ENCODE measurements around the gene ATP6V0E1. TPM values are rescaled to one million over a fixed set of nuclear protein-coding genes. Genes with fewer than 3 reads are reported as not detected.
A peak's percentile ranks its signal among the peaks of the same experiment; 100 is the strongest.
"Not testable (repeated sequence)": the region's sequence is repeated elsewhere in the genome, so short reads cannot be mapped to it uniquely, and the experiment has no call there.

The ATP6V0E1 gene
- total RNA-seq, 2 experiments from 2014 or later: 102 to 109 TPM

DNA sequence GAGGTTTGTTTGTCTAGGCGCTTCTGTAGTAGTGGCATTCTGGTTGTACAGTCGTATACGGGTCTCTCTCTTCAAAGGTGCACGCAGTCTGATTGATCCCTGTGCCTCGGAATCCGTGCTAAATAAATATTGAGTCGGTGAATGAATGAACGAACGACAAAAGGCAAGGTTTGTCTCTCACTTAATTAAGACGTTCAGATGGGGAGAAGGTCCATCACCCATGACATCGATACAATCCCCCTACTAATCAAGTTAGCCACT, 72.1 kb downstream of the ATP6V0E1 start:
- peak; percentile 6 for ATAC-seq
- Mint-ChIP-seq H3K4me3 (peak overlapping the region; percentile 88), H3K9me3 (ENCODE audit: low read depth) (no peaks in the 10 kb centered on the region), H3K36me3 (ENCODE audit: low read depth) (no peaks in the 10 kb centered on the region), H3K27ac (peak overlapping the region; percentile 93), H3K4me1 (peaks cover 37% of the 10 kb centered on the region), H3K27me3 (no peaks in the 10 kb centered on the region)
- intact Hi-C loops (cut with DNase I, micrococcal nuclease): loop anchor here in 1 of 2 experiments (5.0 kb wide), 2 partner anchors 223 to 878 kb away; partner anchors contain the start of gene ERGIC1
- ChIA-PET POLR2A (interaction anchor here (0.6 kb wide), 1 partner anchor 10 kb away, joined by 5 read pairs; no protein-coding TSS in a partner anchor), CTCF (interaction anchor here (1.5 kb wide), 1 partner anchor 21 kb away, joined by 3 read pairs; no protein-coding TSS in a partner anchor)
- DNase-seq: peak; percentile 35

- POLR2A ChIA-PET: interaction anchor here (0.6 to 1.4 kb wide), 6 partner anchors 9 to 274 kb away, joined by 3 to 16 read pairs (median 4); partner anchors contain the start of genes ATP6V0E1 and BNIP1
- peak within 1 kb of the TSS; percentile 95 for H3K4me3 Mint-ChIP-seq
These were observed 72.6 kb downstream of the ATP6V0E1 start, which contains the start of gene CREBRF for GRCh38 chr5:173055983-173056782. Gene CREBRF (plus strand): TSS chr5:173056352. CDS start chr5:173080776, 24,424 bp downstream.

GRCh38 chr5:173056783-173057061, 73.2 kb downstream of the ATP6V0E1 start:
- Mint-ChIP-seq H3K36me3 (ENCODE audit: low read depth) (no peaks in the 10 kb centered on the region), H3K4me1 (peaks cover 47% of the 10 kb centered on the region), H3K27me3 (no peaks in the 10 kb centered on the region), H3K27ac (peak overlapping the region; percentile 97), H3K9me3 (ENCODE audit: low read depth) (no peaks in the 10 kb centered on the region), H3K4me3 (peak overlapping the region; percentile 95)
- intact Hi-C loops (cut with DNase I, micrococcal nuclease): loop anchor here (1.0 to 5.0 kb wide), 16 partner anchors 9 to 1668 kb away; partner anchors contain the start of genes BNIP1 (in 2 of the 2), BOD1 (in 1 of the 2), CPEB4 (in 1 of the 2) and DUSP1 (in 1 of the 2)
- DNase-seq (peak; percentile 90), ATAC-seq (peak; percentile 42)
- ChIA-PET POLR2A (interaction anchor here (0.5 to 1.4 kb wide), 8 partner anchors 9 to 274 kb away, joined by 3 to 16 read pairs (median 3); partner anchors contain the start of genes ATP6V0E1 and BNIP1), CTCF (interaction anchor here (1.0 to 2.5 kb wide), 7 partner anchors 9 to 88 kb away, joined by 3 to 16 read pairs (median 4); partner anchors contain the start of genes ATP6V0E1 and BNIP1)

More at GRCh38 chr5:173055983-173056782, 72.6 kb downstream of the ATP6V0E1 start, which contains the start of gene CREBRF:
- H3K27ac Mint-ChIP-seq: peak within 1 kb of the TSS; percentile 97
- no peaks in the 10 kb centered on the region for H3K36me3 Mint-ChIP-seq (ENCODE audit: low read depth)
- H3K9me3 Mint-ChIP-seq (ENCODE audit: low read depth): no peaks in the 10 kb centered on the region
- DNase-seq (peak; percentile 98), ATAC-seq (peak; percentile 68)
- no peaks in the 10 kb centered on the region for H3K27me3 Mint-ChIP-seq
- CTCF ChIA-PET: interaction anchor here (1.3 to 2.5 kb wide), 4 partner anchors 21 to 88 kb away, joined by 3 to 16 read pairs (median 8); partner anchors contain the start of genes ATP6V0E1 and BNIP1
- H3K4me1 Mint-ChIP-seq: peaks cover 43% of the 10 kb centered on the region
- intact Hi-C loops (cut with DNase I, micrococcal nuclease): loop anchor here (1.0 to 5.0 kb wide), 13 partner anchors 21 to 1667 kb away; partner anchors contain the start of genes BNIP1 (in 1 of the 2), BOD1 (in 1 of the 2), CPEB4 (in 1 of the 2) and DUSP1 (in 1 of the 2)

- H3K4me1 Mint-ChIP-seq: peaks cover 53% of the 10 kb centered on the region
- H3K9me3 Mint-ChIP-seq (ENCODE audit: low read depth): no peaks in the 10 kb centered on the region
- no peaks in the 10 kb centered on the region for H3K36me3 Mint-ChIP-seq (ENCODE audit: low read depth)
- CTCF ChIA-PET: interaction anchor here (0.7 to 2.5 kb wide), 13 partner anchors 9 to 87 kb away, joined by 3 to 16 read pairs (median 4); partner anchors contain the start of genes ATP6V0E1 and BNIP1
- H3K27ac Mint-ChIP-seq: peak overlapping the region; percentile 97
- peak; percentile 90 for ATAC-seq
- DNase-seq: peak; percentile 100
- H3K27me3 Mint-ChIP-seq: no peaks in the 10 kb centered on the region
- POLR2A ChIA-PET: interaction anchor here (0.5 to 1.4 kb wide), 8 partner anchors 8 to 273 kb away, joined by 3 to 16 read pairs (median 3); partner anchors contain the start of genes ATP6V0E1 and BNIP1
- peak overlapping the region; percentile 95 for H3K4me3 Mint-ChIP-seq
- intact Hi-C loops (cut with DNase I, micrococcal nuclease): loop anchor here (1.0 to 5.0 kb wide), 12 partner anchors 8 to 1668 kb away; partner anchors contain the start of genes BNIP1 (in 1 of the 2), DUSP1 (in 1 of the 2), ERGIC1 (in 1 of the 2) and STC2 (in 1 of the 2)
These were observed 73.7 kb downstream of the ATP6V0E1 start for GRCh38 chr5:173057062-173057924.

DNA sequence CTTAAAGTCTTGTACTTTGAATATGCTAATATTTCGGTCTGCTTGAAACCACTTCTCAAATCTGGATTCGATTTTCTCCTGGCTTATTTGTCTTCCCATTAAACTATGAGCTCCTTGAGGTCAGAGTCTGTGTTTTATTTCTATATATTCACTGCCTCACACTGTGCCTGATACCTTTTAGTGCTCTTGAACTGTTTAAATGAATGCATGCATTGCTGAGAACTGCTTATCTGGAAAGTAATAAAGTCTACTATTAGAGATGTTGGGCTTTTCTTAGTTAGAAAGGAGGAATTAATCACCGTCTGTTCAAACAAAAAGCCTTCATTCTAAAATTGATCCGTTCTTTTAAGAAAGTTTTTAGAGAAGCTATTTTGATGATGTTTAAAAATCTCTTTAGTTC, 78.6 kb downstream of the ATP6V0E1 start:
- intact Hi-C loops (cut with DNase I, micrococcal nuclease): no loop called here
- ChIA-PET CTCF (interaction anchor here (1.2 kb wide), 1 partner anchor 78 kb away, joined by 3 read pairs; no protein-coding TSS in a partner anchor), POLR2A (interaction anchor here (0.6 to 1.2 kb wide), 2 partner anchors 23 to 75 kb away, joined by 3 to 7 read pairs; no protein-coding TSS in a partner anchor)
- H3K4me3 Mint-ChIP-seq: no peak overlapping the region
- peak overlapping the region; percentile 85 for H3K27ac Mint-ChIP-seq
- H3K36me3 Mint-ChIP-seq (ENCODE audit: low read depth): peaks cover 1% of the 10 kb centered on the region
- H3K9me3 Mint-ChIP-seq (ENCODE audit: low read depth): no peaks in the 10 kb centered on the region
- no peak for DNase-seq
- H3K4me1 Mint-ChIP-seq: peaks cover 71% of the 10 kb centered on the region
- no peaks in the 10 kb centered on the region for H3K27me3 Mint-ChIP-seq
- no peak for ATAC-seq

GRCh38 chr5:173065155-173065554, 81.6 kb downstream of the ATP6V0E1 start:
- CTCF ChIA-PET: interaction anchor here (0.6 to 1.5 kb wide), 5 partner anchors 12 to 81 kb away, joined by 3 to 6 read pairs (median 4); partner anchors contain the start of genes ATP6V0E1 and BNIP1
- Mint-ChIP-seq H3K9me3 (ENCODE audit: low read depth) (no peaks in the 10 kb centered on the region), H3K27me3 (no peaks in the 10 kb centered on the region), H3K4me3 (peak overlapping the region; percentile 68), H3K4me1 (peaks cover 79% of the 10 kb centered on the region), H3K36me3 (ENCODE audit: low read depth) (peaks cover 1% of the 10 kb centered on the region), H3K27ac (peak overlapping the region; percentile 93)
- POLR2A ChIA-PET: interaction anchor here (0.9 to 1.9 kb wide), 2 partner anchors 8 to 81 kb away, joined by 3 to 16 read pairs; partner anchors contain the start of gene ATP6V0E1
- intact Hi-C loops (cut with DNase I, micrococcal nuclease): loop anchor here (1.0 to 2.0 kb wide), 3 partner anchors 8 to 80 kb away; partner anchors contain the start of gene BNIP1 (in 1 of the 2)
- peak; percentile 88 for ATAC-seq
- DNase-seq: no peak

- Mint-ChIP-seq H3K4me1 (peaks cover 63% of the 10 kb centered on the region), H3K36me3 (ENCODE audit: low read depth) (no peaks in the 10 kb centered on the region), H3K9me3 (ENCODE audit: low read depth) (no peaks in the 10 kb centered on the region), H3K4me3 (peak overlapping the region; percentile 20), H3K27ac (peak overlapping the region; percentile 69), H3K27me3 (no peaks in the 10 kb centered on the region)
- ATAC-seq (no peak), DNase-seq (no peak)
- POLR2A ChIA-PET: interaction anchor here (0.6 kb wide), 1 partner anchor 247 kb away, joined by 4 read pairs; no protein-coding TSS in a partner anchor
- intact Hi-C loops (cut with DNase I, micrococcal nuclease): no loop called here
- CTCF ChIA-PET: interaction anchor here (0.7 to 1.1 kb wide), 2 partner anchors 12 to 86 kb away, joined by 3 read pairs; partner anchors contain the start of gene ATP6V0E1
These were observed 86.1 kb downstream of the ATP6V0E1 start for GRCh38 chr5:173069671-173070070.

GRCh38 chr5:173075137-173075843, 91.7 kb downstream of the ATP6V0E1 start:
- intact Hi-C loops (cut with DNase I, micrococcal nuclease): no loop called here
- CTCF ChIA-PET: no interaction called here

GRCh38 chr5:173075970-173076369, 92.4 kb downstream of the ATP6V0E1 start:
- H3K4me3 Mint-ChIP-seq: no peak overlapping the region
- peaks cover 37% of the 10 kb centered on the region for H3K4me1 Mint-ChIP-seq
- H3K27ac Mint-ChIP-seq: no peak overlapping the region
- H3K9me3 Mint-ChIP-seq (ENCODE audit: low read depth): no peaks in the 10 kb centered on the region
- DNase-seq: no peak
- no peak for ATAC-seq
- CTCF ChIA-PET: no interaction called here
- no peaks in the 10 kb centered on the region for H3K27me3 Mint-ChIP-seq
- intact Hi-C loops (cut with DNase I, micrococcal nuclease): no loop called here
- H3K36me3 Mint-ChIP-seq (ENCODE audit: low read depth): peaks cover 4% of the 10 kb centered on the region
- POLR2A ChIA-PET: no interaction called here

More at GRCh38 chr5:173075137-173075843, 91.7 kb downstream of the ATP6V0E1 start:
- DNase-seq (no peak), ATAC-seq (no peak)
- Mint-ChIP-seq H3K36me3 (ENCODE audit: low read depth) (peaks cover 4% of the 10 kb centered on the region), H3K27me3 (no peaks in the 10 kb centered on the region), H3K4me3 (no peak overlapping the region), H3K4me1 (peaks cover 40% of the 10 kb centered on the region), H3K9me3 (ENCODE audit: low read depth) (no peaks in the 10 kb centered on the region), H3K27ac (no peak overlapping the region)
- POLR2A ChIA-PET: no interaction called here

DNA sequence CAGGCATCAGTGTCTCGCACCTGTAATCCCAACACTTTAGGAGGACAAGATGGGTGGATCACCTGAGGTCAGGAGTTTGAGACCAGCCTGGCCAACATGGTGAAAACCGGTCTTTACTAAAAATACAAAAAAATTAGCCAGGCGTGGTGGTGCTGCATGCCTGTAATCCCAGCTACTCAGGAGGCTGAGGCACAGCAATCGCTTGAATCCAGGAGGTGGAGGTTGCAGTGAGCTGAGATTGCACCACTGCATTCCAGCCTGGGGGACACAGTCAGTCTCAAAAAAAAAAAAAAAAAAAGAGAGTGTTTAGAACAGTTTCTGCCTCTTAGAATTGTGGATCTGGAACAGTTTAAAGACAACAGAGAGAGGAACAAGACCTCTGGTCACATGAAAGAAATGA, 92.9 kb downstream of the ATP6V0E1 start:
- peaks cover 36% of the 10 kb centered on the region for H3K4me1 Mint-ChIP-seq
- CTCF ChIA-PET: interaction anchor here (1.8 kb wide), 1 partner anchor 11 kb away, joined by 4 read pairs; no protein-coding TSS in a partner anchor
- not testable (repeated sequence) for H3K36me3 Mint-ChIP-seq (ENCODE audit: low read depth)

More for the DNA sequence above, 92.9 kb downstream of the ATP6V0E1 start:
- H3K27me3 Mint-ChIP-seq; DNase-seq; ATAC-seq; H3K4me3 Mint-ChIP-seq; H3K9me3 Mint-ChIP-seq (ENCODE audit: low read depth); H3K27ac Mint-ChIP-seq; intact Hi-C loops (cut with DNase I, micrococcal nuclease); POLR2A ChIA-PET: not testable (repeated sequence)

All from activated CD4-positive, alpha-beta T cell treated with anti-CD3 and anti-CD28 coated beads for 36 hours (primary cell).